Measurements from ENCODE around the gene CAST.

DNA sequence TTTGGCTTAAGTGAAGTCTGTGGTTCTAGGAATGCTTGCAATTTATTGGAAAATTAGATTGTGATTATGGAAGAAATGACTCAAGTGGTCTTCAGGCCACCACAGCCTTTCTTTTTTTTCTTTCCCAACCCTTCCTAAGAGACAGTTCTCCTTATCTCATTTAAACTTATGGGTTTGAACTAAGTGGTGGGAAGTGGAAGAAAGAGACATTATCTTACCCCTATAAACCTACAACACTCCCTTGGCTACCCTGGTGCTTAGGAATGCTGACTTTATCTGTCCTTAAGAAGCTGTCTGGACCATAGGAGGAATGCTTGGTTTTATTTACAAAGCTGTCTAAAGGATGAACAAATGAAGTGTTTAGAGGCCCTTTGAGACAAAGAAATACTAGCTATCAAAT lies 150.7 kb downstream of the CAST start:
- TF ChIP-seq, protein P1, sequence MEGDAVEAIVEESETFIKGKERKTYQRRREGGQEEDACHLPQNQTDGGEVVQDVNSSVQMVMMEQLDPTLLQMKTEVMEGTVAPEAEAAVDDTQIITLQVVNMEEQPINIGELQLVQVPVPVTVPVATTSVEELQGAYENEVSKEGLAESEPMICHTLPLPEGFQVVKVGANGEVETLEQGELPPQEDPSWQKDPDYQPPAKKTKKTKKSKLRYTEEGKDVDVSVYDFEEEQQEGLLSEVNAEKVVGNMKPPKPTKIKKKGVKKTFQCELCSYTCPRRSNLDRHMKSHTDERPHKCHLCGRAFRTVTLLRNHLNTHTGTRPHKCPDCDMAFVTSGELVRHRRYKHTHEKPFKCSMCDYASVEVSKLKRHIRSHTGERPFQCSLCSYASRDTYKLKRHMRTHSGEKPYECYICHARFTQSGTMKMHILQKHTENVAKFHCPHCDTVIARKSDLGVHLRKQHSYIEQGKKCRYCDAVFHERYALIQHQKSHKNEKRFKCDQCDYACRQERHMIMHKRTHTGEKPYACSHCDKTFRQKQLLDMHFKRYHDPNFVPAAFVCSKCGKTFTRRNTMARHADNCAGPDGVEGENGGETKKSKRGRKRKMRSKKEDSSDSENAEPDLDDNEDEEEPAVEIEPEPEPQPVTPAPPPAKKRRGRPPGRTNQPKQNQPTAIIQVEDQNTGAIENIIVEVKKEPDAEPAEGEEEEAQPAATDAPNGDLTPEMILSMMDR (IDR thresholded peaks at IDR 0.05), result no peak
- TF ChIP-seq POLR2A (IDR thresholded peaks at IDR 0.05), result no peak

Measured in lower leg skin (tissue), 3 donors.